ENCODE measurements around the gene FICD.
"Not testable (repeated sequence)": the region's sequence is repeated elsewhere in the genome, so short reads cannot be mapped to it uniquely, and the experiment has no call there.

Gene FICD

GRCh38 chr12:108484845-108485244 is 30.2 kb upstream of the FICD start:
- peaks cover 30% of the 10 kb centered on the region for H3K27me3 Mint-ChIP-seq
- no peak for ATAC-seq
- peaks cover 10% of the 10 kb centered on the region for H3K9me3 Mint-ChIP-seq
- DNase-seq = no peak
- H3K4me1 Mint-ChIP-seq = no peaks in the 10 kb centered on the region
- H3K36me3 Mint-ChIP-seq (ENCODE audit: low read depth) = no peaks in the 10 kb centered on the region
- no peak overlapping the region for H3K27ac Mint-ChIP-seq
- H3K4me3 Mint-ChIP-seq = no peak overlapping the region

GRCh38 chr12:108485371-108485770 is 29.7 kb upstream of the FICD start:
- not testable (repeated sequence) for H3K4me1 Mint-ChIP-seq

GRCh38 chr12:108487029-108487428 is 28.0 kb upstream of the FICD start:
- not testable (repeated sequence) for H3K36me3 Mint-ChIP-seq (ENCODE audit: low read depth); H3K9me3 Mint-ChIP-seq; H3K4me3 Mint-ChIP-seq; ATAC-seq; H3K27ac Mint-ChIP-seq; DNase-seq; H3K4me1 Mint-ChIP-seq
- peaks cover 20% of the 10 kb centered on the region for H3K27me3 Mint-ChIP-seq

More at GRCh38 chr12:108485371-108485770, 29.7 kb upstream of the FICD start:
- peaks cover 29% of the 10 kb centered on the region for H3K27me3 Mint-ChIP-seq
- ATAC-seq; H3K36me3 Mint-ChIP-seq (ENCODE audit: low read depth); H3K4me3 Mint-ChIP-seq; H3K27ac Mint-ChIP-seq; DNase-seq; H3K9me3 Mint-ChIP-seq: not testable (repeated sequence)

GRCh38 chr12:108491256-108491655 is 23.8 kb upstream of the FICD start:
- Mint-ChIP-seq H3K27me3 (peaks cover 13% of the 10 kb centered on the region), H3K36me3 (ENCODE audit: low read depth) (no peaks in the 10 kb centered on the region), H3K27ac (no peak overlapping the region), H3K4me3 (no peak overlapping the region), H3K4me1 (no peaks in the 10 kb centered on the region), H3K9me3 (peaks cover 10% of the 10 kb centered on the region)
- DNase-seq (no peak), ATAC-seq (no peak)

GRCh38 chr12:108495054-108495453 is 20.0 kb upstream of the FICD start:
- Mint-ChIP-seq H3K27me3 (peaks cover 4% of the 10 kb centered on the region), H3K36me3 (ENCODE audit: low read depth) (no peaks in the 10 kb centered on the region), H3K9me3 (no peaks in the 10 kb centered on the region), H3K4me3 (no peak overlapping the region), H3K4me1 (no peaks in the 10 kb centered on the region), H3K27ac (no peak overlapping the region)
- ATAC-seq = no peak
- peak; percentile 38 for DNase-seq

GRCh38 chr12:108495823-108496579 is 19.1 kb upstream of the FICD start:
- Mint-ChIP-seq H3K4me1 (no peaks in the 10 kb centered on the region), H3K36me3 (ENCODE audit: low read depth) (no peaks in the 10 kb centered on the region), H3K4me3 (no peak overlapping the region), H3K27ac (no peak overlapping the region), H3K27me3 (peaks cover 6% of the 10 kb centered on the region), H3K9me3 (no peaks in the 10 kb centered on the region)
- DNase-seq = no peak
- ATAC-seq = no peak

- Mint-ChIP-seq H3K4me3 (no peak overlapping the region), H3K36me3 (ENCODE audit: low read depth) (peaks cover under 1% of the 10 kb centered on the region), H3K9me3 (peaks cover 10% of the 10 kb centered on the region), H3K27ac (no peak overlapping the region), H3K4me1 (no peaks in the 10 kb centered on the region), H3K27me3 (peaks cover 13% of the 10 kb centered on the region)
- no peak for ATAC-seq
- no peak for DNase-seq
Measured at GRCh38 chr12:108498136-108498535, 16.9 kb upstream of the FICD start.

- ATAC-seq (no peak), DNase-seq (no peak)
- H3K27ac Mint-ChIP-seq = no peak overlapping the region
- H3K4me3 Mint-ChIP-seq = no peak overlapping the region
- peaks cover 3% of the 10 kb centered on the region for H3K36me3 Mint-ChIP-seq (ENCODE audit: low read depth)
- no peaks in the 10 kb centered on the region for H3K4me1 Mint-ChIP-seq
- H3K9me3 Mint-ChIP-seq = peaks cover 20% of the 10 kb centered on the region
- H3K27me3 Mint-ChIP-seq = peaks cover 18% of the 10 kb centered on the region
Measured at GRCh38 chr12:108502922-108503321, 12.2 kb upstream of the FICD start.

GRCh38 chr12:108505129-108505528 is 9.9 kb upstream of the FICD start:
- no peak overlapping the region for H3K4me3 Mint-ChIP-seq
- peaks cover 18% of the 10 kb centered on the region for H3K27me3 Mint-ChIP-seq
- peaks cover 5% of the 10 kb centered on the region for H3K4me1 Mint-ChIP-seq
- H3K36me3 Mint-ChIP-seq (ENCODE audit: low read depth) = peaks cover 3% of the 10 kb centered on the region
- H3K9me3 Mint-ChIP-seq = peaks cover 20% of the 10 kb centered on the region
- ATAC-seq (no peak), DNase-seq (no peak)
- no peak overlapping the region for H3K27ac Mint-ChIP-seq

- H3K27me3 Mint-ChIP-seq = peaks cover 9% of the 10 kb centered on the region
- H3K27ac Mint-ChIP-seq = no peak overlapping the region
- ATAC-seq = peak; percentile 90
- peaks cover 3% of the 10 kb centered on the region for H3K36me3 Mint-ChIP-seq (ENCODE audit: low read depth)
- peaks cover 13% of the 10 kb centered on the region for H3K4me1 Mint-ChIP-seq
- peaks cover 11% of the 10 kb centered on the region for H3K9me3 Mint-ChIP-seq
- DNase-seq = no peak
- H3K4me3 Mint-ChIP-seq = no peak overlapping the region
Measured at GRCh38 chr12:108507971-108508642, 7.0 kb upstream of the FICD start.

GRCh38 chr12:108509806-108510205 is 5.3 kb upstream of the FICD start:
- Mint-ChIP-seq H3K4me1 (peaks cover 23% of the 10 kb centered on the region), H3K27me3 (no peaks in the 10 kb centered on the region), H3K4me3 (no peak overlapping the region), H3K36me3 (ENCODE audit: low read depth) (no peaks in the 10 kb centered on the region), H3K27ac (no peak overlapping the region), H3K9me3 (no peaks in the 10 kb centered on the region)
- DNase-seq (no peak), ATAC-seq (no peak)

GRCh38 chr12:108510836-108511235 is 4.2 kb upstream of the FICD start:
- DNase-seq = no peak
- no peaks in the 10 kb centered on the region for H3K27me3 Mint-ChIP-seq
- no peaks in the 10 kb centered on the region for H3K36me3 Mint-ChIP-seq (ENCODE audit: low read depth)
- H3K9me3 Mint-ChIP-seq = no peaks in the 10 kb centered on the region
- H3K27ac Mint-ChIP-seq = no peak overlapping the region
- no peak for ATAC-seq
- H3K4me3 Mint-ChIP-seq = no peak overlapping the region
- H3K4me1 Mint-ChIP-seq = peaks cover 24% of the 10 kb centered on the region

GRCh38 chr12:108511633-108512540 is 3.2 kb upstream of the FICD start:
- ATAC-seq = no peak
- H3K36me3 Mint-ChIP-seq (ENCODE audit: low read depth) = no peaks in the 10 kb centered on the region
- H3K4me1 Mint-ChIP-seq = peaks cover 34% of the 10 kb centered on the region
- no peaks in the 10 kb centered on the region for H3K27me3 Mint-ChIP-seq
- H3K27ac Mint-ChIP-seq = no peak overlapping the region
- DNase-seq = peak; percentile 80
- no peaks in the 10 kb centered on the region for H3K9me3 Mint-ChIP-seq
- no peak overlapping the region for H3K4me3 Mint-ChIP-seq

GRCh38 chr12:108514468-108514972 is 557 bp upstream of the FICD start:
- ATAC-seq (peak; percentile 6), DNase-seq (no peak)
- Mint-ChIP-seq H3K4me1 (peaks cover 29% of the 10 kb centered on the region), H3K9me3 (no peaks in the 10 kb centered on the region), H3K36me3 (ENCODE audit: low read depth) (peaks cover 9% of the 10 kb centered on the region), H3K27me3 (no peaks in the 10 kb centered on the region), H3K27ac (peak overlapping the region; percentile 91), H3K4me3 (peak overlapping the region; percentile 87)

Measured in activated naive CD8-positive, alpha-beta T cell treated with anti-CD3 and anti-CD28 coated beads, Interleukin-2, amount 50 U/mL, for 24 hours (primary cell).